ENCODE data around the gene SYT2. TPM values are rescaled to one million over a fixed set of nuclear protein-coding genes. Genes with fewer than 3 reads are reported as not detected.
"Not testable (repeated sequence)": the region's sequence is repeated elsewhere in the genome, so short reads cannot be mapped to it uniquely, and the experiment has no call there.

The SYT2 gene
- total and polyA plus RNA-seq, 4 donors, result 0.01 to 0.23 (median 0.03) TPM

GRCh38 chr1:202628646-202629215 lies 81.5 kb downstream of the SYT2 start:
- peaks cover 0 to 2% (median 0%) of the 10 kb centered on the region in 5 donors for H3K4me1 ChIP-seq (ENCODE audit: control insufficient read depth in 5 of 5, insufficient read depth in 5 of 5, low read length in 5 of 5)
- WGBS, 2 donors, result 87 to 89% methylated on average over 7 of the region's 7 CpGs
- no peak overlapping the region for H3K9ac ChIP-seq (ENCODE audit: insufficient read depth in 1 of 2, low read length in 2 of 2)
- H3K4me3 ChIP-seq, result no peak overlapping the region
- H3K27me3 ChIP-seq (ENCODE audit: control insufficient read depth in 3 of 3, insufficient read depth in 3 of 3, low read length in 2 of 3), result peaks cover 0 to 4% (median 3%) of the 10 kb centered on the region in 3 donors
- peaks cover 0 to 2% (median 0%) of the 10 kb centered on the region in 4 donors for H3K9me3 ChIP-seq (ENCODE audit: control insufficient read depth in 4 of 4, insufficient read depth in 3 of 4, low read length in 3 of 4)
- no peak overlapping the region for H3K27ac ChIP-seq (ENCODE audit: low read depth in 1 of 2, low read length in 1 of 2)
- ATAC-seq (ENCODE audit: insufficient read depth, low FRiP score) (no peak), DNase-seq (no peak)
- no peaks in the 10 kb centered on the region for H3K36me3 ChIP-seq (ENCODE audit: control insufficient read depth in 4 of 4, insufficient read depth in 4 of 4, low read length in 4 of 4)
- TF ChIP-seq, protein P1, sequence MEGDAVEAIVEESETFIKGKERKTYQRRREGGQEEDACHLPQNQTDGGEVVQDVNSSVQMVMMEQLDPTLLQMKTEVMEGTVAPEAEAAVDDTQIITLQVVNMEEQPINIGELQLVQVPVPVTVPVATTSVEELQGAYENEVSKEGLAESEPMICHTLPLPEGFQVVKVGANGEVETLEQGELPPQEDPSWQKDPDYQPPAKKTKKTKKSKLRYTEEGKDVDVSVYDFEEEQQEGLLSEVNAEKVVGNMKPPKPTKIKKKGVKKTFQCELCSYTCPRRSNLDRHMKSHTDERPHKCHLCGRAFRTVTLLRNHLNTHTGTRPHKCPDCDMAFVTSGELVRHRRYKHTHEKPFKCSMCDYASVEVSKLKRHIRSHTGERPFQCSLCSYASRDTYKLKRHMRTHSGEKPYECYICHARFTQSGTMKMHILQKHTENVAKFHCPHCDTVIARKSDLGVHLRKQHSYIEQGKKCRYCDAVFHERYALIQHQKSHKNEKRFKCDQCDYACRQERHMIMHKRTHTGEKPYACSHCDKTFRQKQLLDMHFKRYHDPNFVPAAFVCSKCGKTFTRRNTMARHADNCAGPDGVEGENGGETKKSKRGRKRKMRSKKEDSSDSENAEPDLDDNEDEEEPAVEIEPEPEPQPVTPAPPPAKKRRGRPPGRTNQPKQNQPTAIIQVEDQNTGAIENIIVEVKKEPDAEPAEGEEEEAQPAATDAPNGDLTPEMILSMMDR (IDR thresholded peaks at IDR 0.05; ENCODE audit: control extremely low read depth, extremely low read depth), result no peak

DNA sequence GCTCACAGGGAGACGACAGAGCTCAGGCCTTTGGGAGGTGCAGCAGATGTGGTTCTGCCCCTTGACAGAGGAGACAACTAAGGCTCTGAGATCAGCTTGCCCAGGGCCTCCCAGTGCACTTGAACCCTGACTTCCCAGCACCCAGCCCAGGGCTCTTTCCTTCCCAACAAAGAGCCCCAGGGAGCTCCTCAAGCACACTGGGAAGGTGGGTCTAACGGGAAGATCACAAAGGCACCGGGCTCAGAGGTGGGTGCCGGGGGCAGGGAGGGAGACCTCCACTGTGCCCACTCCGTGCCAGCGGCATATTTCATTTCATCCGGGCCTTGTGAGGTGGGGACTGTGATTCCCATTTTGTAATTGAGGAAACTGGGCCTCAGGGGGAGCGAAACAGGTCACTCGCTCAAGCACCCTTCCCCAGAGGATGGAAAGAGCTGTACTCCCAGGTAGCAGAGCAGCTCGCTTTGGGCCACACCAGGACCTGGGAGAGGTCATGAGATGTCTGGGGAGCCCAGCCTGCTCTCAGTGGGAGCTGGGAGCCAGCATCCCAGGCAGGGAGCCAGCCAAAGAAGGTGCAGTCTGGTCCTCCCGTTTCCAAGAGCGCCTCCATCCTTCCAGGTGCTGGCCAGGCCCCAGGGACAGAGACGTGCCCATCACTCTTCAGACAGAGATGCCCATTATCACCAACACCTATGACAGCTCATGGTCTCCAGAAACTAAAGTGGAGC lies 82.3 kb downstream of the SYT2 start:
- Histone ChIP-seq H3K4me3 (no peak overlapping the region), H3K36me3 (ENCODE audit: control insufficient read depth in 4 of 4, insufficient read depth in 4 of 4, low read length in 4 of 4) (no peaks in the 10 kb centered on the region), H3K27me3 (ENCODE audit: control insufficient read depth in 3 of 3, insufficient read depth in 3 of 3, low read length in 2 of 3) (peaks cover 0 to 4% (median 3%) of the 10 kb centered on the region in 3 donors), H3K27ac (ENCODE audit: low read depth in 1 of 2, low read length in 1 of 2) (no peak overlapping the region), H3K4me1 (ENCODE audit: control insufficient read depth in 5 of 5, insufficient read depth in 5 of 5, low read length in 5 of 5) (peaks cover 0 to 4% (median 2%) of the 10 kb centered on the region in 5 donors), H3K9ac (ENCODE audit: insufficient read depth in 1 of 2, low read length in 2 of 2) (no peak overlapping the region), H3K9me3 (ENCODE audit: control insufficient read depth in 4 of 4, insufficient read depth in 3 of 4, low read length in 3 of 4) (peaks cover 0 to 2% (median 0%) of the 10 kb centered on the region in 4 donors)
- DNase-seq, result no peak
- TF ChIP-seq, protein P1 (IDR thresholded peaks at IDR 0.05; ENCODE audit: control extremely low read depth, extremely low read depth), result no peak
- no peak for ATAC-seq (ENCODE audit: insufficient read depth, low FRiP score)
- 87 to 95% methylated on average over 13 of the region's 13 CpGs for WGBS, 2 donors

- H3K36me3 ChIP-seq (ENCODE audit: control insufficient read depth in 4 of 4, insufficient read depth in 4 of 4, low read length in 4 of 4); H3K27me3 ChIP-seq (ENCODE audit: control insufficient read depth in 3 of 3, insufficient read depth in 3 of 3, low read length in 2 of 3); H3K27ac ChIP-seq (ENCODE audit: low read depth in 1 of 2, low read length in 1 of 2); H3K4me1 ChIP-seq (ENCODE audit: control insufficient read depth in 5 of 5, insufficient read depth in 5 of 5, low read length in 5 of 5); H3K4me3 ChIP-seq; H3K9ac ChIP-seq (ENCODE audit: insufficient read depth in 1 of 2, low read length in 2 of 2); ATAC-seq (ENCODE audit: insufficient read depth, low FRiP score); H3K9me3 ChIP-seq (ENCODE audit: control insufficient read depth in 4 of 4, insufficient read depth in 3 of 4, low read length in 3 of 4): not testable (repeated sequence)
- peak in 1 of 3 donors; percentile 44 for DNase-seq
- WGBS, 2 donors, result 63 to 83% methylated on average over 7 of the region's 7 CpGs
Measured at GRCh38 chr1:202627036-202627435, 83.2 kb downstream of the SYT2 start.

Data from lung (tissue), 12 donors.